Astrocyte of the hippocampus (primary cell): ENCODE data around the gene MUC5B.
A peak's percentile ranks its signal among the peaks of the same experiment; 100 is the strongest.

Source experiments
- DNase-seq: peaks from one replicate; pipeline ENCODE4 v3.0.0; 2011; ENCODE audit warnings: low read depth, low spot score

Gene MUC5B

GRCh38 chr11:1297011-1297575, 74.2 kb downstream of the MUC5B start:
- DNase-seq = no peak

- DNase-seq = no peak
Measured at GRCh38 chr11:1297576-1298473, 75.0 kb downstream of the MUC5B start.

DNA sequence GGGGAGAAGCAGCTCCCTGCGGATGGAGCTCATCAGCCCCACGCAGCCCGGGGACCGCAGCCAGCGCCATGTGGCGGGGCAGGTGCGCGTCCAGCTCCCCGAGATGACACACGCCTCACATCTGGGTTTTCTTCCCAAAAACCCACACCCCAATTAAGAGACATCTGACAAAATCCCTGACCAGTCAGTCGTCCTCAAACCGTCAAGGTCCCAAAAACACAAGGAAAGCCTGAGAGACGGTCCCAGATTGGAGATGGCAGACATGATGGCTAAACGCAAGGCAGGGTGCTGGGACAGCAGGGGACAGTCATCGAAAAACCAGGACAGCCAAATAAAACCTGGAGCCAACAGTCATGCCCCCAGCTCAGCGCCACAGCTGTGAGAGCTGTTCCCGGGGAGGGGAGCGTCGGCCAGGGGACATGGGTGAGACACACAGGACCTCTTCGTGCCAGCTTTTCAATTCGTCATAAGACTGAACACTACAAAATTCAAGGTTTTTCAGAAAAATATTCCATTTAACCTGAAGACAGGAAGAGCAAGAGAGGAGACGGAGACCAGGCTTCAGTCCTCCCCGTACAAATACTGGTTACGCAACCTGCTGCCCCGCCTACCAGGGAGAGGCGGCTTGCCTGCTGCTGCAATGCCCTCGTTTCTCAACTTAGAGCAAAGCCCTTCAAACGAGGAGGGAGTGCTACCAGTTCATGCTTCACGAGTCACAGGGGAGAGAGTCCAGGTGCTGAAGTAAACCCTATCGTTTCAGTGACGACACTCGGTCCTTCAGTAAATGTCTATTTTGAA, 76.0 kb downstream of the MUC5B start:
- no peak for DNase-seq

DNA sequence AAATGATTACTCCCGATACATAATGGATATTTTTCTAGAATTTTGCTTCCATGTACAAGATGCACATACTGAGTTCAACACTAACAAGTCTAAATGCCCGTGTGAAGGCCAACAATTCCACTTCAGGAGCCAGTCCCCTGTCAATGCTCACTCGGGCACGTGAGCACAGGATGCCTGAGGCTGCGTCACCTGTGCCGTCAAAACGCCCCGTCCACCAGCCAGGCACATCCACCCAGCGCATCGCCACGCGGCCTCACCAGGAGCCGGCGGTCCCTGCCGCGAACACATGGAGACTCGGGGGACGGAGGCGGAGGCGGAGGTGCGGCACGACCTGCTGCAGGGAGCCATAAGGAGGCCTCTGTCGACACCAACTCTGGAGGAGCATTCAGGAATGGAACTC, 76.8 kb downstream of the MUC5B start:
- DNase-seq = no peak

- DNase-seq = no peak
Measured at GRCh38 chr11:1300121-1300520, 77.3 kb downstream of the MUC5B start.

GRCh38 chr11:1300569-1301187, 77.8 kb downstream of the MUC5B start:
- no peak for DNase-seq

DNA sequence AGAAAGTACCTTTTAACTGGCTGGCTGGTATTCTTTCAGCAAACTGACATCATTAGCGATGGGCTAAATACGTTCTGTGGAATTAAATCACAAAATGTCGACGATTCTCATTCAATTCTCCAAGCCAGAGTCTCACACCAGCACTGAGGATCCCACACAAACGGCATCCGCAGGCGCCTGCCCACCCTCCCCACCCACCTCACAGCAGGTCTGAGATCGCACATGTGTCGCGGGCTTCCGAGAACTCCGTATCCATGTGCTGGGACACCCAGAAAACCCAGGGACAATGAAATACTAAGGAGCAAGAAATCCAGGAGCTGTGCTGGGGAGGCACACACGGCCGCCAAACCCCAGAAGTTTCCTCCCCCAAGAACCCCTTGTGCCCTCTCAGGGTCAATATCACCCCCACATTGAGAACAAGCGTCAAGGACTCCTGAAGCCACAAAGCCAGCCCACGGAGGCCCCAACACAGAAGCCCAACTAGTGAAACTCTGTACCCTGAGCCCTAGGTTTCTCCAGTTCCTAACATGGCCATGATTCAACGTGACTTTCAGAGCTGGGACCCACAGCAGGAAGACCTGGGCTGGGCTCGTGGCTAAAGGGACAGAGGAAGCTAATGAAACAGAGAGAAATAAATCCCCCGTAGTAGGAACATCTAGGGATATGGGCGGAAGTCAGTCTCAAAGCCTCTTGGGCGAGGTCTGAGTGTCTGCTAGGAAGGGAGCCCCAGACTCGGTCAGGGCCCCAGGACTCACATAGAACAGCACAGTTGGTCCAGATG, 78.5 kb downstream of the MUC5B start:
- DNase-seq = no peak

DNA sequence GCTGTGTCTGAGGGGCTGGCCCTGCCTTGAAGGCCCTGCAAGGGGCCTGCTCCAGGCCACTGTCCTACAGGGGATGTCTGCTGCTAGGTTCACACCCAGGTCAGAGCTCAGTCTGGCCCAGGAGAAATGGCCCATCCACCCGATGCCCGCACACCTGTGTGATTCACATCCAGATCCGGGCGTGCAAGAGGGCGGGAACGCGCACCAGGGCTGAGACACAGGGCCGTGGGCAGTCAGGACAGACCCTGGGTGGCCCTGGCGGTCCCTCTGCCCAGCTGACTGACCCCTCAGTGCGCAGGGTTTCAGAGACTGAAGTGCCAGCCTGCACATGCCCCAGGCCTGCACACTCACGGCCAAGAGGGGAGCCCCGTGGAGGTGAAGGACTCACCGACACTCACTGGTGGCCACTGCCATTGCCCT, 79.2 kb downstream of the MUC5B start:
- DNase-seq = no peak

DNA sequence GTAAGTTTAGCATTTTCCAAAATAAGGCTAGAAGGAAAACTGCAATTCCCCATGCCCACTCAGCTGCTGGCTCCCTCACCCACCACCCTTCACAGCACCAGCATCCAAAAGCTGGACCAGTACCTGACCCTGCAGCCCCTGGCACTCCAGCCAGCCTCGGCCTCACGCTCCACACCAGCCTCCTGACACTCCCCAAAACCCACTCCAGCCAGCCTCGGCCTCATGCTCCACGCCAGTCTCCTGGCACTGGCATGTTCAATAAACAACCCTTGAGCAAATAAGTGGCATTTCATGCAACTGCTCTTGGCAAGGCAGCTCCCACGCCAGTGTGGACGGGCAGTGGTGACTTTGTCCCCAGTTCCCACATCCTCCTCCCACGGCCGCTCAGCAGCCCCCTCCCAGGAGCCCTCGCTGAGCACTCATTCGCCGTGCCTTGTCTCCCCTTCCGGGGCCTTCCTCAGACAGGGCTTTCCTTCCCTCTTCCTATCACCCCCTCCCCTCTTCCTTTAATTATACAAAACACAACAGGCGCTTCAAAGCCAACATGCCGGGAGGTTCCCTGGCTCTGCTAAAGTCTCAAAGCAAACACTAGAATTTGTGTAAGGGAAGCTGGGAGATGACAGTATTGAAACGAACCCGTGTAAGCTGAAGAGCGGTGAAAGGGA, 79.7 kb downstream of the MUC5B start:
- DNase-seq = no peak

GRCh38 chr11:1303126-1303821, 80.4 kb downstream of the MUC5B start:
- peak; percentile 32 for DNase-seq

DNA sequence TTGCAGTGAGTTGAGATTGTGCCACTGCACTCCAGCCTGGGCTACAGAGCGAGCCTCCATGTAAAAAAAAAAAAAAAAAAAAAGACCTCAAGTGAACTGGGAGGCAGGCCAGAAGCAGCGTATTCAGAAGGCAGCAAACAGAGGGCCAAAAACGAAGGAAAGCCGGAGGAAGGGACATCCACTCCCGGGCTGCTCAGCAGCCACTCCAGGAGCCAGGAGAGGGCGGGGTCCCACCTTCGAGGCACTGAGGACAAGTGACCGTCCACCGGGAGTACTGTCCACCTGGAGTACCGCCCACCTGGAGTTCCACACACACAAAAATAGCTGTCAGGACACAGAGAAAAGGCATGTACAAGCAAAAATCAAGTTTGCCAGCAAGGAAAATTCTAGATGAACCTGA, 81.1 kb downstream of the MUC5B start:
- DNase-seq = peak; percentile 37

DNA sequence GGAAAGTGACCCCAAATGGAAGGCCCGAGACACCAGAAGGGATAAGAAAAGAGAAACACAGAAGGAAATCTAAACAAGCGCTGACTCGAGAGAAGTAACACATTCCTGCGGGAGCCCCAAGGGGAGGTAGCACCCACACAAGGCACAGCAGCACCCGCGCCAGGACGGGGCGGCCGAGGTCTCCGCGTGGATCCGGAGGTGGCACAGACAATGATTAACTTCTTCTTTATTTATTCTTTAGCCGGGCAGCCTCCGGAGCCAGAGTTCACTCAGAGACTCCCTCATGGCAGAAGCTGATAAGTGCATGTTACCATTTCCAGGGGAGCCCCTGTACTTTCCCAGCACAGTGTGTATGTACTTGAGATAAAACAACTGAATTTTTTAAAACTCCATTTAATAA, 81.5 kb downstream of the MUC5B start:
- DNase-seq = no peak

- DNase-seq = no peak
Measured at GRCh38 chr11:1305063-1305495, 82.2 kb downstream of the MUC5B start.

GRCh38 chr11:1305501-1306056, 82.7 kb downstream of the MUC5B start:
- DNase-seq = no peak

DNA sequence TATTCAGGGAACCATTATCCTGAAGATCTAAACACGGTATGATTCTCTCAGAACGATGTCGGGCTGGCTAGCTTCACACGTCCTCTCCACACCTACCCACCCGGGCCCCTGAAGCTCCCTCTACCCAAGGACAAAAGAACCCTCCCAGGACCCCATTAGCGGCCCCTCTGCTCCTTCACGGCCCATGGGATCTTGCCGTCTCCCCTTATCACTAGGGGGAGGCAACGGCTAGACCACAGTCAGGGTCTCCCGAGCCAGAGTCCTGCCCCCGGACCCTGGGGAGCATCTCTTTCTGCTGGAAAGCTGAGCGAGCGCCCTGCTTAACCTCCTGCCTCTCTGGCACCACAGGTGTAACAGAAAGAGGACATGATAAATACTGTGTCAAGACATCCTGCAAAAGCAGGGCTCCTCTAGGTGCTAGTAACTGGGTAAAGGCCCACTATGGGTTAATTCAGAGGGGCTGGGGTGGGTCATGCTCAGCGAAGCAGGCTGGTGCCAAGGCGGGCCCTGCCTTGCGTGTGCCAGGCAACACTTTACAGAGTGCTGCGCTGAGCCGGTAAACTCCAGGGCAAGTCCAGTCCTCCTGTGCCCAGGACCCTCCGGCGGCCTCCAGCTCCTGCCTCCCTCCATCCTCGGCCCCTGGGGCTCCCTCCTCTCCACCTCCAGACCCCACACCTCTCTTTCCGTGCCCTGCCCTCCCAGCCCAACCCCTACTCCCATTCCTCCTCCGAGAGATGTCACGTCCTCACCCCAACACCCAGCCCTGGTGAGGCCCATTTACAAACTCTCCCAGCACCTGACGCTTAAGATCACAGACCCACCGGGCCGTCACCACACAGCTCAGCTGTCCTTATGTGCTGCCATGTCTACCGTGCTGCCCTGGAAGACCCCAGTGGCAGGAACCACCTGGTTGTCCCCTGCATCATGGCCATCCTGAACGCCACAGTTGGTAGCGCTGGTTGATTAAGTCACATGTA, 83.6 kb downstream of the MUC5B start:
- no peak for DNase-seq

- no peak for DNase-seq
Measured at GRCh38 chr11:1307163-1307870, 84.5 kb downstream of the MUC5B start.

- peak; percentile 20 for DNase-seq
Measured at GRCh38 chr11:1307998-1308742, 85.3 kb downstream of the MUC5B start.
